ENCODE data around the gene RNPEPL1. TPM values are rescaled to one million over a fixed set of nuclear protein-coding genes. Genes with fewer than 3 reads are reported as not detected.

Gene RNPEPL1
- total and polyA plus RNA-seq, 2 experiments from 2014 or later: 46.3 to 57.2 TPM

DNA sequence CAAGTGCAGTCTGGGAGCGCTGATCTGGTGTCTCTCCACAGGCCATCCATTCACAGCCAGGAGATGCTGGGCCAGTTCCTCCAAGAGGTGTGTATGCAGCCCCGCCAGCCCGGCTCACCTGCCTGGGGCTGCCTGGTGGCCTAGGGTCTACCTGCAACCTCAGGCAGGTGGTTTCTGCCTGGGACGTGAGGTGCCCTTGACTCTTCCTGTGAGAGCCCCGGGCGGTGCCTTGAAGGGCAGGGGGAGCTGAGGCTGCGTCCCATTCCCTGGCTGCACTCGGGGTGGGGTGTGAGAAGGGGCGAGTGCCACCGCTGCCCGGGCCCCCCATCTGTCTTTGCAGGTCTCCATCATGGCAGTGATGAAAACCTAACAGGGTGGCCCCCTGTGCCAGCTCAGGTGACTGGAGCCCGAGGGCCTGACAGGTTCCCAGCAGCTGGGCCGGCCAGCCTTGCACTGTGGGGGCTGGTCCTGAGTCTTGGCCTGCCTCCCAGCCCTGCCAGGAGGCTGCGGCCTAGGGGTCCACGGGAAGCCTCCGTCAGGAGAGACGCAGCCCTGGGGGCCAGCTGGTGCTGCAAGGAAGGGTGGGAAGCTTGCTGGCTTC lies 30.1 kb downstream of the RNPEPL1 start:
- no peak for DNase-seq (ENCODE audit: low spot score)
- whole genome bisulfite sequencing (ENCODE audit: low lambda C conversion rate, missing lambda C conversion rate): 93% methylated on average over 17 of the region's 17 CpGs
- Histone ChIP-seq H3K9me2 (replicated peaks; ENCODE audit: insufficient read depth) (no peaks in the 10 kb centered on the region), H4K20me1 (ENCODE audit: insufficient read depth, poor library complexity, severe bottlenecking) (peaks cover 3% of the 10 kb centered on the region), H3K79me2 (no peaks in the 10 kb centered on the region), H3K27ac (no peak overlapping the region), H3K4me3 (no peak overlapping the region), H3K36me3 (replicated peaks; ENCODE audit: insufficient read depth, low read depth) (no peaks in the 10 kb centered on the region), H3K27me3 (no peaks in the 10 kb centered on the region), H3K4me1 (ENCODE audit: insufficient read depth) (no peaks in the 10 kb centered on the region), H3K9me3 (ENCODE audit: low read depth) (no peaks in the 10 kb centered on the region), H3K4me2 (no peak overlapping the region), H2AFZ (no peak overlapping the region)
- no peak for TF ChIP-seq EZH2phosphoT487 (IDR thresholded peaks at IDR 0.05; ENCODE audit: low read depth, severe bottlenecking, unreplicated experiment)

DNA sequence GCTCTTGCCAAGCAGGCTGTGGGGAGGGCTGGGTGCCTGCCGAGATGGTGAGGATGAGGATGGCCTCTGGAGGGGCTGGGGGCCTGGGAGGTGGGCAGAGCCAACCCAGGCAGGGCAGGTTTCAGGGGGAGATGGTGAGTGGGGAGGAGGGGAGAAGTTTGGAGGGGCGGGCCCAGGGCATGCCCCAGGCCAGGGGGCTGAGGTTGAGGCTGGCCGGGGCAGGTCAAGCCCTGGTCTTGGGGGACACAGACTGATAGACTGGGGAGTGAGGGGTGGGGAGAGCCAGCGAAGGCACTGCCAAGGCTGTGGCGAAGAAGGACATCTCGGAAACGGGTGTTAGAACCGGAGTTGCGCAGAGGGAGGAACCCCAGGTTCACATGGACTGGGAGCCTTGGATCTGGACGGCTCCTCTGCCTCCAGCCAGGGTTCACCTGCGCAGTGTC lies 30.9 kb downstream of the RNPEPL1 start:
- no peaks in the 10 kb centered on the region for H3K9me2 ChIP-seq (replicated peaks; ENCODE audit: insufficient read depth)

DNA sequence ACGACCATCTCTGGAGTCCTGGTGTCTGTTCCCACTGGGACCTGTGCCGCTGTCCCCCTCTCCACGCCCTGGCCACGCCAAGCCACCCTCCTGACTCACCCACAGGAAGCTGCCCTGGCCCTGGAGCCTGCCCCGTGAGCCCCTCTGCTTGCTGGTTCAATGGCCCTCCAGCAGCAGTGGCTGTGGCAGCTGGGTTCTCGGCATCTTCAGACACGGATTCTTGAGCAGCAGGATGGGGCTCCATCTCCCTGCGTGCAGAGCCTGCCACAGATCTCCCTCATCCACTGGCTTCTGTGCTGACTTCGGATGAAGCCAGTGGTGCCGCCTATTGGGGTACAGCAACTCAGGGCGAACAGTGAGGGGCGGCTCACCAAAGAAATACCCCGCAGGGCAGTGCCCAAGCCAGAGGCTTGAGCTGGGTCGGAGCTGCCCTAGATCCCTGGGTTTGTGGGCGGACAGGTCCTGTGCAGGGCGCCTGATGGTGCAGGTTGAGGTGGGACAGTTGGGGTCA lies 32.2 kb downstream of the RNPEPL1 start:
- H3K9me2 ChIP-seq (replicated peaks; ENCODE audit: insufficient read depth): no peaks in the 10 kb centered on the region
- no peak overlapping the region for H3K4me2 ChIP-seq
- no peak overlapping the region for H3K27ac ChIP-seq
- H3K4me1 ChIP-seq (ENCODE audit: insufficient read depth): peaks cover 12% of the 10 kb centered on the region
- peaks cover 3% of the 10 kb centered on the region for H4K20me1 ChIP-seq (ENCODE audit: insufficient read depth, poor library complexity, severe bottlenecking)
- no peaks in the 10 kb centered on the region for H3K27me3 ChIP-seq
- no peaks in the 10 kb centered on the region for H3K9me3 ChIP-seq (ENCODE audit: low read depth)
- H3K4me3 ChIP-seq: no peak overlapping the region
- H3K36me3 ChIP-seq (replicated peaks; ENCODE audit: insufficient read depth, low read depth): no peaks in the 10 kb centered on the region
- DNase-seq (ENCODE audit: low spot score): no peak
- 97% methylated on average over 16 of the region's 16 CpGs for WGBS (ENCODE audit: low lambda C conversion rate, missing lambda C conversion rate)
- TF ChIP-seq, protein P1, sequence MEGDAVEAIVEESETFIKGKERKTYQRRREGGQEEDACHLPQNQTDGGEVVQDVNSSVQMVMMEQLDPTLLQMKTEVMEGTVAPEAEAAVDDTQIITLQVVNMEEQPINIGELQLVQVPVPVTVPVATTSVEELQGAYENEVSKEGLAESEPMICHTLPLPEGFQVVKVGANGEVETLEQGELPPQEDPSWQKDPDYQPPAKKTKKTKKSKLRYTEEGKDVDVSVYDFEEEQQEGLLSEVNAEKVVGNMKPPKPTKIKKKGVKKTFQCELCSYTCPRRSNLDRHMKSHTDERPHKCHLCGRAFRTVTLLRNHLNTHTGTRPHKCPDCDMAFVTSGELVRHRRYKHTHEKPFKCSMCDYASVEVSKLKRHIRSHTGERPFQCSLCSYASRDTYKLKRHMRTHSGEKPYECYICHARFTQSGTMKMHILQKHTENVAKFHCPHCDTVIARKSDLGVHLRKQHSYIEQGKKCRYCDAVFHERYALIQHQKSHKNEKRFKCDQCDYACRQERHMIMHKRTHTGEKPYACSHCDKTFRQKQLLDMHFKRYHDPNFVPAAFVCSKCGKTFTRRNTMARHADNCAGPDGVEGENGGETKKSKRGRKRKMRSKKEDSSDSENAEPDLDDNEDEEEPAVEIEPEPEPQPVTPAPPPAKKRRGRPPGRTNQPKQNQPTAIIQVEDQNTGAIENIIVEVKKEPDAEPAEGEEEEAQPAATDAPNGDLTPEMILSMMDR (IDR thresholded peaks at IDR 0.05; ENCODE audit: poor library complexity): no peak
- no peak for TF ChIP-seq EZH2 (IDR thresholded peaks at IDR 0.05; ENCODE audit: borderline replicate concordance)
- TF ChIP-seq EZH2phosphoT487 (IDR thresholded peaks at IDR 0.05; ENCODE audit: low read depth, severe bottlenecking, unreplicated experiment): no peak
- no peak overlapping the region for H2AFZ ChIP-seq
- H3K79me2 ChIP-seq: no peaks in the 10 kb centered on the region

More for the DNA sequence above, 30.9 kb downstream of the RNPEPL1 start:
- no peak for DNase-seq (ENCODE audit: low spot score)
- H4K20me1 ChIP-seq (ENCODE audit: insufficient read depth, poor library complexity, severe bottlenecking): peaks cover 3% of the 10 kb centered on the region
- no peaks in the 10 kb centered on the region for H3K36me3 ChIP-seq (replicated peaks; ENCODE audit: insufficient read depth, low read depth)
- TF ChIP-seq EZH2 (IDR thresholded peaks at IDR 0.05; ENCODE audit: borderline replicate concordance) (no peak), EZH2phosphoT487 (IDR thresholded peaks at IDR 0.05; ENCODE audit: low read depth, severe bottlenecking, unreplicated experiment) (no peak)
- TF ChIP-seq, protein P1 (IDR thresholded peaks at IDR 0.05; ENCODE audit: poor library complexity): no peak
- H3K27ac ChIP-seq: no peak overlapping the region
- no peaks in the 10 kb centered on the region for H3K27me3 ChIP-seq
- WGBS (ENCODE audit: low lambda C conversion rate, missing lambda C conversion rate): 96% methylated on average over 9 of the region's 11 CpGs
- no peaks in the 10 kb centered on the region for H3K9me3 ChIP-seq (ENCODE audit: low read depth)
- no peak overlapping the region for H3K4me3 ChIP-seq
- H3K4me2 ChIP-seq: no peak overlapping the region
- no peak overlapping the region for H2AFZ ChIP-seq
- H3K79me2 ChIP-seq: no peaks in the 10 kb centered on the region
- H3K4me1 ChIP-seq (ENCODE audit: insufficient read depth): peaks cover 3% of the 10 kb centered on the region

DNA sequence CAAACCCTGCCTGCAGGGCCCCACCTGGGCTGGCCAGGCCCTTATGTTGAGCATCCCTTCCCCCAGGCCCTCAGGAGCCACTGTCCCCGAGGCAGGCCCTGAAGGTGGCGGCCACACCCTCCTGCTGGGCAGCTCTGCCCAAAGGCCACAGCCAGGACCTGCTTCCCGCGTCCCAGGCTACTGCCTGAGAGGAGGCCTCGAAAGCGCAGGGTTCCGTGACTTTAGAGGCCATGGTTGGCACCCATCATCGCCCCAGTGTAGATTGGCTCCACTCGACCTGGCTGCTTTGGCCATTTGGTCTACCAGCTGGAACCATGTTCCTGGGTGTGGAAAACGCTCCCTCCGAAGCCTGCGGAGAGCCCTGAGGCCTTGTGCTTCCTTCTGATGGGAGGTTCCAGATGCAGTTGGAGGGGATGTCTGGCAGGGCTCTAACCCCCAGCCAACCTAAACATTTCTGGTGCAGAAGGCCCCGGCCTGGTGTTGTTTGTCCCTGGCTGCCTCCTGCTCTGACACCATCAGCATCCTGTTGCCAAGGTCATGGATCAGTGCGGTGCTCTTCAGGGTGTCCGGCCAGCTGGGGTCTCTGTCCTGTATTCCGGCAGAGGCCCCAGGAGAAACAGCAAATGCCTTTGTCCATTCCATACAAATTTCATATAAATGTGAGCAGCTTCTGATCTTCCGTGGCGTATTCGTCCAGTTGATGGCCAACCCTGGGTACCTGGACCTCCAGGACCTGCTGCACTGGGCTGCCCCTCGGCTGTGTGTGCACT lies 33.0 kb downstream of the RNPEPL1 start:
- Histone ChIP-seq H3K27ac (no peak overlapping the region), H3K9me2 (replicated peaks; ENCODE audit: insufficient read depth) (no peaks in the 10 kb centered on the region), H3K9me3 (ENCODE audit: low read depth) (no peaks in the 10 kb centered on the region), H3K36me3 (replicated peaks; ENCODE audit: insufficient read depth, low read depth) (no peaks in the 10 kb centered on the region), H4K20me1 (ENCODE audit: insufficient read depth, poor library complexity, severe bottlenecking) (no peaks in the 10 kb centered on the region), H3K27me3 (no peaks in the 10 kb centered on the region), H3K4me1 (ENCODE audit: insufficient read depth) (peaks cover 12% of the 10 kb centered on the region), H2AFZ (no peak overlapping the region), H3K4me3 (no peak overlapping the region), H3K79me2 (no peaks in the 10 kb centered on the region), H3K4me2 (no peak overlapping the region)
- no peak for DNase-seq (ENCODE audit: low spot score)
- WGBS (ENCODE audit: low lambda C conversion rate, missing lambda C conversion rate): 95% methylated on average over 20 of the region's 20 CpGs
- TF ChIP-seq, protein P1 (IDR thresholded peaks at IDR 0.05; ENCODE audit: poor library complexity): no peak
- TF ChIP-seq EZH2 (IDR thresholded peaks at IDR 0.05; ENCODE audit: borderline replicate concordance): no peak
- TF ChIP-seq EZH2phosphoT487 (IDR thresholded peaks at IDR 0.05; ENCODE audit: low read depth, severe bottlenecking, unreplicated experiment): no peak

All from hepatocyte (in vitro differentiated cells).